Lung microvascular endothelial cell (primary cell): ENCODE measurements around the gene MYLK2. TPM values are rescaled to one million over a fixed set of nuclear protein-coding genes. Genes with fewer than 3 reads are reported as not detected.
"Not testable (repeated sequence)": the region's sequence is repeated elsewhere in the genome, so short reads cannot be mapped to it uniquely, and the experiment has no call there.

ENCODE experiments used
- DNase-seq, 2 donors: peaks; one replicate each; pipeline versions ENCODE4 v3.0.0 to v3.0.0-alpha.2; 2010; ENCODE audit warnings: low read depth in 2 of 2
- total RNA-seq: library from RNA; depleted of rRNA; stranded (reverse); fragments of >200 nt; gene quantifications from 2 replicates; pipeline ENCODE4 v1.2.1, GENCODE V29; 2014

MYLK2 gene
- total RNA-seq, 1 donor from 2014 or later, result 17.3 TPM

DNA sequence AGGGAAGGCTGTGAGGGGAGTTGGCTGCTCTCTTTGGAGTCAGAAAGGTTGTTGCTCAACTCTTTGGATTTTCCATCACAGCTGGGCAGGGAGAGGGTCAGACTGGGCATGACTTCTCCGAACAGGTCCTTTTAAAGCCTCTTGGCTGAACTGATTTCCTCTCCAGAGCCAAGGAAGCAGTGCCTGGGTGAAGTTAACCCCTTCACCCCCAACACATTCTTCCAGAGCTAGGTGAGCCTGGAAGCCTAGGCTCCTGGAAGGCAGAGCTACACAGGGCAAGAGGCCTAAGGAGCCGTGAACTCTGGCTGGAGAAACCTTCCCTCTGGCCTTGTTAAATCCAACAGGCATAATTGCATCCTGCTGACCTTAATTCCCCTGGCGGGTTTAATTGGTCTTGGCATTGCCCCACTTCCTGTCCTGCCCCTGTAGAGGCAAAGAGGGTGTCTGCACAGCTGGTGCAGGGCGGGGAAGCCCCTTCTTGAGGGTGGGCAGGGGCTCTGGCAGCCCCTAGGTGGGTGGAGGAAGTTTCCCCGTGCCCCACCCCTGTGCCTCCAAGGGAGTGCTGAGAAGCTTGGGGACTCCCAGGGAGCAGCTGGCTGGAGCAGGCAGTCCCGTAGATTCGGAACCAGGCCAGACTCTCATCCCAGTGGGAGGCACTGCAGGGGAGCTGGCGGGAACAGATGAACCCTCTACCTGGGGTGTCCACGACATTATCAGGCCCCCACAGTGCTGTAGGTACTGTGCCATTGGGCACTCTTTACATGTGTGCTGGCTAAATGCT, 3.6 kb upstream of the MYLK2 start:
- no peak for DNase-seq

DNA sequence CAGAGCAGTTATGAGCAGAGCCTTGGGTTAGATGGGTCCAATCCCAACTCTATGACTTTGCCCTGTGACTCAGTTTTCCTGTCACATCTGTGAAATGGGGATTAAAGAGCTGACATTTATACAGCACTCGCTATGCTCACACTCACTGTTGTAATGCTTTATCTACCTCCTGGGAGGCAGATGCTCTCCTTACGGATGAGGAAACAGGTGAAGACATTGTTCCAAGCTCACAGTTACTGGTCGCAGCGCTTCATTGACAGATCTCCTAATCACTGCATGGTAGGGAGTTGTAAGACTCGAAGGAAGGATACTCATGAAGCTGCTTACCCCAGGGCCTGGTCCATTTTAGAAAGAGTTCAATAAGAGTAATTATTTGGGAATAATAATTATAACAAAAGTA, 2.9 kb upstream of the MYLK2 start:
- no peak for DNase-seq

DNA sequence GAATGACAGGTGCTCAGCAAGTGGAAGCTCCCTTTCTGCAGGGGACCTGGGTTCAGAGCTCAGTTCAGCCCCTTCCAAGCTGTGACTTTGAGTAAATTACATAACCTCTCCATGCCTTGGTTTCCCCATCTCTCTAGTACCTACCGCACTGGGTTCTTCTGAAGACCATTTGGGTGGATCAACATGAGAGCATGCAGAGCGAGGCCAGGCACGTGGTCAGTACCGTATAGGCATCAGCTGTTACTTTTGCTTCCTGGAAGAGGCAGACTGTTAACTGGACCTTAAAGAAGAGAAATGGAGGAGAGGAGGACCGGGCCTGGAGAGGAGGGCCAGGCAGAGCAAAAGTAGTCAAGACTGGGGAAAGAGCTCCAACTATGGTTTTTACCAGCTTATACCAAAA, 1.7 kb upstream of the MYLK2 start:
- DNase-seq, result no peak

DNA sequence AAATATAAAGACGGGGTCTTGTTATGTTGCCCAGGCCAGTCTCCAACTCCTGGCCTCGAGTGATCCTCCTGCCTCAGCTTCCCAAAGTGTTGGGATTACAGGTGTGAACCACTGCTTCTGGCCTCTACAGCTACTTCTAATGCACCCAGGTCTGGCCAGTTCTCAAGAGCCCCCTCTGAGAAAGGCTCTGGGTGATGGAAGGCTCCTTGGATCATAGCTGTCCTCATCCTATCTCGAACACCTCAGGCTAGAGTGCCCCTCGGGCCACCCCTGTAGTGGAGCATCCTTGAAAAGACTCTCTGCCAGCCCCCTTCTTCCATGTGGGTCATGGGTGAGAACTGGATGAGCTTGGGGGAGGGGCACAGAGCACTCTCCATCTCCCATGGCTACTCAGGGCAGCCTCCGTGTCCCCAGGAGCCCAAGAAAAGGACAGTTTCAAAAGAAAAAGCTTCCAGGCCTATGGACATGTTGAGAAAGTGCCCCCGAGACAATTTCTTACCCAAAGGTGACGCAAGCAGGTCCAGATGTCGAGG, 714 bp upstream of the MYLK2 start:
- no peak for DNase-seq

DNA sequence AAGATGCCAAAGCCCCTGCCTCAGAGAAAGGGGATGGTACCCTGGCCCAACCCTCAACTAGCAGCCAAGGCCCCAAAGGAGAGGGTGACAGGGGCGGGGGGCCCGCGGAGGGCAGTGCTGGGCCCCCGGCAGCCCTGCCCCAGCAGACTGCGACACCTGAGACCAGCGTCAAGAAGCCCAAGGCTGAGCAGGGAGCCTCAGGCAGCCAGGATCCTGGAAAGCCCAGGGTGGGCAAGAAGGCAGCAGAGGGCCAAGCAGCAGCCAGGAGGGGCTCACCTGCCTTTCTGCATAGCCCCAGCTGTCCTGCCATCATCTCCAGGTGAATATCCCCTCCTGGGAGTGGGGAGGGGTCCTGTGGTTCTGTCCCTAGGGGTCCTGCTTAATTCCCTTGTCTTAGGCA, 1.1 kb downstream of the MYLK2 start:
- no peak for DNase-seq

DNA sequence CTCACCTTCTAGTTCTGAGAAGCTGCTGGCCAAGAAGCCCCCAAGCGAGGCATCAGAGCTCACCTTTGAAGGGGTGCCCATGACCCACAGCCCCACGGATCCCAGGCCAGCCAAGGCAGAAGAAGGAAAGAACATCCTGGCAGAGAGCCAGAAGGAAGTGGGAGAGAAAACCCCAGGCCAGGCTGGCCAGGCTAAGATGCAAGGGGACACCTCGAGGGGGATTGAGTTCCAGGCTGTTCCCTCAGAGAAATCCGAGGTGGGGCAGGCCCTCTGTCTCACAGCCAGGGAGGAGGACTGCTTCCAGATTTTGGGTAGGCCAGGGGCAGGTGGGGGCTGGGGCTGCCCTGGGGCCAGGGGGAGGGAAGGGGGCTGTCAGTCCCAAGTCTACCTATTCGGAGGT, 2.3 kb downstream of the MYLK2 start:
- no peak for DNase-seq

DNA sequence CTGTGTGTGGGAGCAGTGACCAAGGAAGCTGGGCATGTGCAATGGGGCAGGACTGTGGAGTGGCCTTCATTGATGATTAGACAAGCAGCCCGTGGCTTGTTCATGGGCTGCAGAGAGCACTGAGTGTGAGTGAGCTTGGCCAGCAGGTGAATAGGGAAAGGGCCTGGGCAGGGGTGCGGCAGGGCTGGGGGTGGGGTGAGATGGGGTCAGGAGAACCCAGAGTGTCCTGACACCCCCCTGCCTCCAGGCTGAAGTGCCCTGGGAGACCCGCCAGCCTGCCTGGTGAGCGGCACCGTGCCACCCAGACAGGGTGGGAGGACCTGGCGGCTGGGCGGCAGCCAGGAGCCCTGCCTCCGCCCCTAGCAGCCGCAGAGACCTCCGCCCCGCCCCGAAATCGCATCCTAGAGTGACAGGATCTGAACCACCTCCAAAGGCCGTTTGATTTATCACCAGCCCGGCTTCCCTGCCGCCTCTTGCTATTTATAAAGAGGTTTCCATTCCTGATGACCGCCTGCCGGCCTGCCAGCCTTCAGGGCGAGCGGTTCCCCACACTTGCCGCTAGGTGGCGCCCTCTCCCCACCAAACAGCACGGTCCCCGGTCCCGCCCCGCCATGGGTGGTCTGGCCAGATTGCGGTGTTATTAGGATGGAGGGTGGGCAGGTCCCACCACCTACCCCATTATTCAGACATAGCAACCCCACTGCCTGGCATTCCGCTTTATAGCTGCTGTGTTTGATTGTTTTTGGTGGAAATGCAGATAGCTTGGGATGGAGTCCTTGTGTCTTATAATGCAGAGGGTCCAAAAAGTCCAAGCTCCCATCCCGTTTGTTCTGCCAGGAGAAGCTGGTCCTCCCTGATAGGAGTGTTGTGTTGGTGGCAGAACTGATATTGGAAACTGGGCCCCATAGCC, 3.5 kb downstream of the MYLK2 start:
- DNase-seq, result peak; percentile 66 to 87

DNA sequence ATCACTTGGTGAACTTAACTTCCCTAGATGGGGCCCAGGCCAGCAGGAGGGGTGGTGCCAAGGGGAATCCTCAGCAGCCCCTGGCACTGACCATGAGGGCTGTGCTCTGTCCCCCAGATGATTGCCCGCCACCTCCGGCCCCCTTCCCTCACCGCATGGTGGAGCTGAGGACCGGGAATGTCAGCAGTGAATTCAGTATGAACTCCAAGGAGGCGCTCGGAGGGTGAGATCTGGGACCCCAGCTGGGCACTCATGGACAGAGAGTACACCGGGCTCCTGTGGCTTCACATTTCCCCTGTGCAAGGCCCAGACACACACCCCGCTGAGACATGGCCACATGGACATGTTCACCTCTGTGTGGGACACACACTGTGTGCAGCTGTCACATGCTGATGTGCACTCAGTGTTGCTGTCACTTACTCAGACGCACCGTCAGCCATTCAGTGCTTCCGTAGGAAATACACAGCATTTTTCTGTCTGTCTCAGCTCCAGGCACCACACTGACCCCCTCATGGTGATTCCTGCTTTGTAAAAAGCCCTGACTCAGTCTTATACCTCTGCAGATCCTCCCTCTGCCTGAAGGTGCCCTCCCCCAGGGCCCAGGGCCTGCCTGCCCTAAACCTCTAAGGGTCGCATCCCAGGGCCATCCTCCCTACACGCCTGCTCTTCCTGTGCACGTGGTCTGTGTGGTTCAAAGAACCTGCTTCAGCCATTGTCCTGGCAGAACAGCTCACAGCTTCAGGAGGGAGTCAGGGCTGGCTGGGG, 4.4 kb downstream of the MYLK2 start:
- DNase-seq, result peak; percentile 76 to 85

DNA sequence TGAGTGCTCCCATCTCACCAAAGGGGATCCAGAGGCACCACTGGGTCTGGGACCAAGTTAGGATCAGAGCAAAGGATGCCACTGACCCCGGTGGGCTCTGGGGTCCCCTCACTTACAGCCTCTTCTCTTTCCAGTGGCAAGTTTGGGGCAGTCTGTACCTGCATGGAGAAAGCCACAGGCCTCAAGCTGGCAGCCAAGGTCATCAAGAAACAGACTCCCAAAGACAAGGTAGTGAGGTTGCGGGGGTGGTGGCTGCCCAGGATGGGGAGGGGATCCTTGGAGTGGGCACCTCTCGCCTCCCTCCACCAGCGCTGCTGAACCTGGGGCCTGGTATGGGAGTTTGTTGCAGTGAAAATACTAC, 4.9 kb downstream of the MYLK2 start:
- DNase-seq, result no peak

DNA sequence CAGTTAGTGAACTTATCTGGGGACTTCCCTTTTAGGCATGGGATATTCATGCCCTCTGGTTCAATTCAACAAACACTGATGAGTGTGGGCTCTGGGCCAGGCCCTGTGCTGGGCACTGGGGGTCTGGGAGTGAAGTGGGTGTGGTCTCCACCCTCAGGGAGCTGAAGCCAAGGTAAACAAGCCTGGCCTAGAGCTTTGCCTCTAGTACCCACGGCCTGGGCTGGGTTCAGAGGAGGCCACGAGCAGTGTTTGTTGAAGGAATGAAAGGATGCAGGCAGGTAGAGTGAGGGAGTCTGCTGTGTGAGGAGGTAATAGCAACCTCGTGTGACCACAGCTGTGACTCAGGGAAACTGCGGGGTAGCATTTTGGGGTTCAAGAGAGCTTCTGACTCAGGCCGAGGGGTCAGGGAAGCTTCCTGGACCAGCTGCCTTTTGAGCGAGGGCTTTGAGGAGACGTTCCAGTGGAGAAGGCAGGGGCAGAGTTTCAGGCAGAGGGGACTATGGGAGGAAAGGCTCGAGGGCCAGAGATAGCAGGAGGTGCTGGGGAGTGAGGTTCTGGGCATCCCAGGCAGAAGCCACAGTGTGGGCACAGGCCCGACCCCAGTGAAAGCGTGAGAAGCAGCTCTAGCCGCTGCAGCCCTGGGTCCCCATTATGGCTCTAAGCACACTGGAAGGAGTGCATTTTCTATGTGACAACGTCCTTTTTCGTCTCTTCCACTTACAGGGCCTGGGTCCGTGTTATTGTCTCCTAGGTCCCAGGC, 5.6 kb downstream of the MYLK2 start:
- DNase-seq, result peak in 1 of 2 donors; percentile 31

DNA sequence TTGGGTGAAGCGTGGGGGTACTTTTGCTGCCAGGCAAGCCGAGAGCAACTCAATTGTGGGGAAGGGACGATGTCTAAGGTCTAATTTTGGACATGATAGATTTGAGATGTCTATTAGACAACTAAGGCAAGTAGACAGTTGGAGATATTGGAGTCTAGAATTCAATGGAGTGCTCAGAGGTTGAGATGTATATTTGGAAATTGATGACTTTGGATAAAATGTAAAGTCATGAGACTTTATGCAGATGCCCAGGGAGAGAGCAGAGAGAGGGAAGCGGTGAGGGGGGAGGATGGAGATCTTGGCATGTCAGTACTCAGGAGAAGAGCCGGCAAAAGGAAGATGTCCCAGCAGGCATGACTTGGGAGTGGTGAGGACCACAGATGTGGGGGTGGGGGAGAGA, 6.9 kb downstream of the MYLK2 start:
- no peak for DNase-seq

DNA sequence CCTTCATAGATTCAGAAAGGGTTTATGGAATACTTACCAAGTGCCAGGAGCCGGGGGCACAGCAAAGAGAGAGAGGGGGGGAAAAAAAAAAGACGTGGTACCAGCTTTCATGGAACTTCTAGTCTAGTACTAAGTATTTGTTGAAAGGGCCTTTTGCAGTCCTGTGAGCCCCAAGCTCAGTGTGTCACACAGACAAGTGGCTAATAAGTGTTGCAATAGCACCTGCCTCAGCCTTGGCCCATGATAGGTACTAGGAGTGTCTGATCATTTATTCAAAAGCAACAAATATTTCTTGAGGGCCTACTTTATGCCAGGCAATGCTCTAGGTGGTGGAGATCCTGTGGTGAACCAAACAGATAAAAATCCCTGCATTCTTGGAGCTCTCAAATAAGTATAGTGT, 7.9 kb downstream of the MYLK2 start:
- no peak for DNase-seq

DNA sequence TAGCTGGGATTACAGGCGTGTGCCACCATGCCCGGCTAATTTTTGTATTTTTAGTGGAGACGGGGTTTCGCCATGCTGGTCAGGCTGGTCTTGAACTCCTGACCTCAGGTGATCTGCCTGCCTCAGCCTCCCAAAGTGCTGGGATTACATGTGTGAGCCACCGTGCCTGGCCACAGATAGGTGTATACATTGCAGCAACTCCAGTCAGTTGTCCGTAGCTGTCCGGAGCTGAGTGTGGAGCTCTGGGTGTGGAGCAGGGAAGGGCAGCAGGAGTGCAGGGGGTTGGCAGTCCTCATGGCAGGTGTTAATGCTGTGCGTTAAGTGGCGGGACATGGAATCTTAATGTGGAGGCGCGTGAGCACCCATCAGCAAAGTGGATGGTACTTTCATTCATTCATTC, 8.9 kb downstream of the MYLK2 start:
- DNase-seq, result not testable (repeated sequence)

DNA sequence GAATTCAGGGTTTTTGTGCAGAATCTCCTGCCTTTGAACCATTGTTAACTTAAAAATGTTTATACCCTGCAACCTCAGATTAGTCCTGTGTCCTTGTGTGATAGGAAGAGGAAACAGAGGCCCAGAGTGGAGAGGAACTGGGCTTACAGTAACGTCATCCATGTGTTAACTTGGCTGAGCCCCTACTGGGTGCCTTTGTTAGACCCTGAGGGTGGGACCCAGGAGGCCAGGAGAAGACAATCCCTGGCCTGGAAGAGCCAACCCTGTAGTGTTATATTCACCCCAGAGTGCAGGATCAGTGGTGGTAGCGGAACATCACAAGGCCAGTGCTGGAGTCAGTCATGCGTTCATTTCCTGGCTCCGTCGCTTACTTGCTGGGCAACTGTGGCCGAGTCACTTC, 10.6 kb downstream of the MYLK2 start:
- peak; percentile 48 to 56 for DNase-seq

DNA sequence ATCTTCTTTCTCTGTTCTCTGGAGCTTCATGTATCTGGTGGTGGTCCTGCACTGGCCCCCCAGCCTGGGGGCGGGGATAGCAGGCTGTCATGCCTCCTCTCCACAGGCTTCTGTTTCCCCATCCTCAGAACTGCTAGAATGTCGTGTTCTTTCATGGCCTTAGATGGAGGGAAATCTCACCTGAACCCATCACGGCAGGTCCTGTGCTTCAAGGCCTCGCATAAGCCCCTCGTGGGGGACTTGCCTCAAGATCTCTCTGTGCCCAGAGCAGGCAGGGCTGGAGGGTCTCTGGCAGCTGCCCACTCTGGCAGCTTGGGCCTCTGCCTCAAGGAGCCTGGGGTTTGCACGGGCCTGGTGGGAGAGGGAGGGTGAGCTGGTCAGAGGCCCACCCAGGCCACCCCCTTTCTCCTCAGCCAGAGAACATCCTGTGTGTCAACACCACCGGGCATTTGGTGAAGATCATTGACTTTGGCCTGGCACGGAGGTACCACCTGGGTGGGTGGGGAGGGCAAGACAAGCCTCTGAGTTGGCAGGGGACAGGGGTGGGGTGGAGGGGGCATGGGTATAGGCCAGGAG, 11.3 kb downstream of the MYLK2 start:
- no peak for DNase-seq

DNA sequence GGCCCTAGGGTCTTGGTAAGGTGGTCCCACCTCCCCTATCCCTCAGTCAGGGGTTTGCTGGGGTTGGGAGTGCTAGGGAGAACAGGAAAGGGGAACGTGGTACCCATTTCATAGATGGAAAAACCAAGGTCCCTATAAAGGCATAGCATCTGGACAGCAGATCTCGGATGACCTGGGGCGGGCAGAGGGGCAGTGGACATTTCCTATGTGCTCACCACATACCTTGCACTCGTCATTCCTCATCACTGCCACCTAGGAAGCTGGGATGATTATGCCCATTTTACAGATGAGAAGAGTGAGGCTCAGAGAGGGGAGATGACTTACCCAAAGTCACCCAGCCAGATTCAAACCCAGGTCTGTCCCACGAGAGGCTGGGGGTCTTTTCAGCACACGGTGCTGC, 12.1 kb downstream of the MYLK2 start:
- DNase-seq, result no peak

DNA sequence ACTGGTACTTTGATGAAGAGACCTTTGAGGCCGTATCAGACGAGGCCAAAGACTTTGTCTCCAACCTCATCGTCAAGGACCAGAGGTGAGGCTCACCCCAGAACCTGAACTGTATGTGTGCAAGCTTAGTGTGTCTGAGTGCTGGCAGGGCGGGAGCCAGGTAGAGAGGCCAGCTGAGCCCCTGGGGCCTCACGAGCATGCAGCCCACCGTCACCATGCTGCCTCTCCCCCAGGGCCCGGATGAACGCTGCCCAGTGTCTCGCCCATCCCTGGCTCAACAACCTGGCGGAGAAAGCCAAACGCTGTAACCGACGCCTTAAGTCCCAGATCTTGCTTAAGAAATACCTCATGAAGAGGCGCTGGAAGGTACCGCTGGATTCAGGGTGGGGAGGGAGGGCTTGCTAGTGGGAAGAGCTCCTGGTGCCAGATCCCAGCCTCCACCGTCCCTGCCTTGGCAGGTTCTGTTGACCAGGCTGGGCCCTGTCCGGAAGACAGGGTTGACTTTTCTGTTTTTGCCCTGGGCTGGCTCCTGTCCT, 12.7 kb downstream of the MYLK2 start:
- no peak for DNase-seq

DNA sequence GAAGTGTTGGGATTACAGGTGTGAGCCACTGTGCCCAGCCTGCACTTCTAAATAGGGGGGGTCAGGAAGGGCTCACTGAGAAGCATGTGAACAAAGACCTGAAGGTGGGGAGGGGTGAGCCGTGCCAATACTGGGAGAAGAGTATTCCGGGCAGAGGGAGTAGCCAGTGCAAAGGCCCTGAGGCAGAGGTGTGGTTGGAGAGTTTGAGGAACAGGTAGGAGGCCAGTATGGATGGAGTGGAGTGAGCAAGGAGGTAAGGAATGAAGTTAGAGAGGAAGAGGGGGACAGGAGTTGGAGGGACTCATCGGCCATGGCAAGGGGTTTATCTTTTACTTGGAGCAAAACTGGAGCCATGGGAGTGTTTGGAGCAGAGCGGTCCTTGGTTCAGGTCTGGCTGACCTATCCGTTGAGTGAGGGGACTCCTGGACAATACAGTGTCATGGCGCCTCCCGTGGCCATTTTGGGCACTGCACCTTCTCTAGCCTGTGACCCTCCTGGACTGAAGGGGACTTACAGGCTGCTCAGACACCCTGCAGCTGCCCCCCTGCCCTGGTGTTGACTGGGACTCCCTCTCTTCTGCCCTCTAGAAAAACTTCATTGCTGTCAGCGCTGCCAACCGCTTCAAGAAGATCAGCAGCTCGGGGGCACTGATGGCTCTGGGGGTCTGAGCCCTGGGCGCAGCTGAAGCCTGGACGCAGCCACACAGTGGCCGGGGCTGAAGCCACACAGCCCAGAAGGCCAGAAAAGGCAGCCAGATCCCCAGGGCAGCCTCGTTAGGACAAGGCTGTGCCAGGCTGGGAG, 14.2 kb downstream of the MYLK2 start:
- peak; percentile 50 to 69 for DNase-seq

DNA sequence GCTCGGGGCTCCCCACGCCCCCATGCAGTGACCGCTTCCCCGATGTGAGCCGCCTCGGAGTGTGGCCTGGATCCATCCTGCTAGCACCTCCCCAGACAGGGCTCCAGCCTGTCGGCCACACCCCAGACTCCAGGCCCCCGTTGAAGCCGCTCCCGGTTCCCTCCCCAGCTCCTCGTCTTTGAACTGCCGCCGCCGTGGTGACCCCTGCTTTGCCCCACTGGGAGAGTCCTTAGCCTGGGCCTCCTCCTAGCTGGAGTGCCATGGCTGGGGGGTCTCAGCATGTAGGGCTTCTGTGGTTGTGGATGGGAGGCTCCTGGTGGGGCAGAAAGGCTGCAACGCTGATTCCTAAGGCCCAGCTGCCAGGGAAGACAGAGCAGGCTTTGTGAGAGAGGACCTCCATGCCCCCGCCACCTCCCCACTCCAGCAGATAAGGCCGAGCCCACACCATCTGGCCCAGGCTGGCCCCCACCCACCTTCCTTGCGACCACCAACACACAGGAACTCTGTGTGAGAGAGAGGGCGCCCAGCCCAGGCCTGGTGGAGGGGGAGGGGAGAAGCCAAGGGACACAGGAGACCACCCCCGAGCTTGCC, 14.9 kb downstream of the MYLK2 start:
- DNase-seq, result no peak
